GM23248 (cell line): Measurements from ENCODE around the gene PTPRU.

Experiments
- EZH2 ChIP-seq: fragments of 200-600 bp; sonication (generic); IDR thresholded peaks from 2 replicates; pipeline ENCODE4 v1.6.1; 2018; ENCODE audit warnings: antibody characterized with exemption, mild to moderate bottlenecking; ENCODE audit not compliant: insufficient read depth, poor library complexity, severe bottlenecking
- EZH2phosphoT487 ChIP-seq: fragments of 200-600 bp; sonication (generic); IDR thresholded peaks from 2 replicates; pipeline ENCODE4 v1.6.1; 2018; ENCODE audit warnings: antibody characterized with exemption, moderate library complexity, mild to moderate bottlenecking, low read depth; ENCODE audit not compliant: insufficient read depth

GRCh38 chr1:29279951-29280391 is 43.6 kb downstream of the PTPRU start:
- TF ChIP-seq EZH2 (no peak), EZH2phosphoT487 (no peak)
